Hepatocyte (in vitro differentiated cells): ENCODE data around the gene RUNDC3A.

ENCODE experiments used
- EZH2phosphoT487 ChIP-seq: fragments of 200-600 bp; sonication (generic); IDR thresholded peaks from one replicate; pipeline ENCODE4 v1.6.1; 2018; ENCODE audit warnings: antibody characterized with exemption, mild to moderate bottlenecking, low read depth, moderate library complexity; ENCODE audit not compliant: unreplicated experiment, severe bottlenecking
- TF ChIP-seq, protein P1 (sequence below): fragments of 200-600 bp; sonication (generic); IDR thresholded peaks from 2 replicates; pipeline ENCODE4 v1.5.1; 2016; ENCODE audit warnings: antibody characterized with exemption, mild to moderate bottlenecking; ENCODE audit not compliant: poor library complexity

DNA sequence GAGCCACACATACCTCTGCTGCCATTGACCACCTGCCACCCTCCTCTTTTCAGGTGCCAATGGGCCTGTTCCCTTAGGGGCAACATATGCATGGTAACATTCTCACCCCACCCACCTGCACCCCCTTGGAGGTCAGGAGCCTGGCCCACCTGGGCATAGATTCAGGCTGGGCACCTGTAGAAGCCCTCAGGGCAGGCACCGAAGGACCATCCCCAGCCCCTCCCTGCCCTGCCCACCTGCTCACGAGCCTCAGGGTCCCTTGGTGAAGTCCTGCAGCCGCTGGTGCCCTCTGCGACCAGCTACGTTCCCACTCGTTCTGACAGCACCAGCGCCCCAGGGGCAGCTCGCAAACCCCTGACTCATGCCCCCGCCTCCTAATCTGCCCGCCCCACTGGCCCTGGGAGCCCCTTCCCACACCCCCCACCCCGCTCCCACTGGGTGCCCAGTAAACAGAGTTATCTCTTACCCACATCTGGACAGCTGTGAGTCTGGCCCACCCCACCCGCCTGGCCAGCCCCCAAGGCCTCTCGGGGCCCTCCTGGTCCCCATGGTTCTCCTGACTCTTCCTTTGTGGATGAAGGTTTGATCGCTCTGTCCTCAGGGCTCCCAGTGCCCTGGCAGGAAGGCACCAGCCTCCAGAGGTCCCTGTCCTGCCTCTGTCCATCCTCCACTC, 40.4 kb upstream of the RUNDC3A start, which contains the start of gene SLC4A1:
- TF ChIP-seq, protein P1, sequence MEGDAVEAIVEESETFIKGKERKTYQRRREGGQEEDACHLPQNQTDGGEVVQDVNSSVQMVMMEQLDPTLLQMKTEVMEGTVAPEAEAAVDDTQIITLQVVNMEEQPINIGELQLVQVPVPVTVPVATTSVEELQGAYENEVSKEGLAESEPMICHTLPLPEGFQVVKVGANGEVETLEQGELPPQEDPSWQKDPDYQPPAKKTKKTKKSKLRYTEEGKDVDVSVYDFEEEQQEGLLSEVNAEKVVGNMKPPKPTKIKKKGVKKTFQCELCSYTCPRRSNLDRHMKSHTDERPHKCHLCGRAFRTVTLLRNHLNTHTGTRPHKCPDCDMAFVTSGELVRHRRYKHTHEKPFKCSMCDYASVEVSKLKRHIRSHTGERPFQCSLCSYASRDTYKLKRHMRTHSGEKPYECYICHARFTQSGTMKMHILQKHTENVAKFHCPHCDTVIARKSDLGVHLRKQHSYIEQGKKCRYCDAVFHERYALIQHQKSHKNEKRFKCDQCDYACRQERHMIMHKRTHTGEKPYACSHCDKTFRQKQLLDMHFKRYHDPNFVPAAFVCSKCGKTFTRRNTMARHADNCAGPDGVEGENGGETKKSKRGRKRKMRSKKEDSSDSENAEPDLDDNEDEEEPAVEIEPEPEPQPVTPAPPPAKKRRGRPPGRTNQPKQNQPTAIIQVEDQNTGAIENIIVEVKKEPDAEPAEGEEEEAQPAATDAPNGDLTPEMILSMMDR, result no peak
- no peak for TF ChIP-seq EZH2phosphoT487
